HG03558 (cell line): ENCODE results near the gene BNIP1.
"Not testable (repeated sequence)": the region's sequence is repeated elsewhere in the genome, so short reads cannot be mapped to it uniquely, and the experiment has no call there.

Experiments used
- ATAC-seq: cut with Tn5 transposase; IDR thresholded peaks from one replicate; pipeline ENCODE4 v1.9.1; 2021; ENCODE audit warnings: moderate number of reproducible peaks; ENCODE audit not compliant: unreplicated experiment; ENCODE audit errors: extremely low read depth

BNIP1 gene

GRCh38 chr5:173144200-173145176, at the start of gene BNIP1:
Gene BNIP1 (plus strand): TSS chr5:173144531. CDS start chr5:173144546, 15 bp downstream.
- peak; percentile 79 for ATAC-seq

- ATAC-seq: no peak
Measured at GRCh38 chr5:173098787-173099186, 45.5 kb upstream of the BNIP1 start.

- no peak for ATAC-seq
Measured at GRCh38 chr5:173099461-173099860, 44.9 kb upstream of the BNIP1 start.

DNA sequence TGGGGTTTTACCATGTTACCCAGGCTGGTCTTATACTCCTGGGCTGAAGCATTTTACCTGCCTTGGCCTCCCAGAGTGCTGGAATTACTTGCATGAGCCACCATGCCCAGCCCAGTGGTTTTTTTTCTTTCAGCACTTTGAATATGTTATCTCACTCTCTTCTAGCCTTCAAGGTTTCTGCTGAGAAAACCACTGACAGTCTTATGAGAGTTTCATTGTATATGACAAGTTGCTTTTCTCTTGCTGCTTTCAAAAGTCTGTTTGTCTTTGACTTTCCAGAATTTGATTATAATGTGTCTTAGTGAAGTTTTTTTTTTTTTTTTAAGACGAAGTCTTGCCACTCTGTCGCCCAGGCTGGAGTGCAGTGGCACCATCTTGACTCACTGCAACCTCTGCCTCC, 43.1 kb upstream of the BNIP1 start:
- ATAC-seq: no peak

- ATAC-seq: no peak
Measured at GRCh38 chr5:173103411-173103810, 40.9 kb upstream of the BNIP1 start.

DNA sequence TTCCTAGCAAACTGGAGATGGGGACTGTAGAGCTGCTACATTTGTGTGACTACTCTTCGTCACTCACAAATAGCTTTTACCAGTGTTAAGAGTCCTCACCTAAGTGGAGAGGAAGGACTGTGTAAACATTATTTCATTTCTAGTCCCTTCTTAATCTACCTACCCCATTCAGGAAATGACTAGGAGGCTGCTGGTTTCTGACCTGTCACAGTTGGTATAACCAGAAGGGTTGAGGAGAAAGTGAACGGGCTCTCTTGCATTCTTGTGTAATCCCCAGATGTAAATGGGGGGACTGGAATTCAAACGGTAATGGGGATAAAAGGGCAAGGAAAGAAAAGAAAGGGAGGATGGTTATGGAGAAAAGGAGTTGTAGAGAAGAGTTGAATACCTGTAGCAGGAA, 35.4 kb upstream of the BNIP1 start:
- no peak for ATAC-seq

GRCh38 chr5:173114536-173114935, 29.8 kb upstream of the BNIP1 start:
- no peak for ATAC-seq

DNA sequence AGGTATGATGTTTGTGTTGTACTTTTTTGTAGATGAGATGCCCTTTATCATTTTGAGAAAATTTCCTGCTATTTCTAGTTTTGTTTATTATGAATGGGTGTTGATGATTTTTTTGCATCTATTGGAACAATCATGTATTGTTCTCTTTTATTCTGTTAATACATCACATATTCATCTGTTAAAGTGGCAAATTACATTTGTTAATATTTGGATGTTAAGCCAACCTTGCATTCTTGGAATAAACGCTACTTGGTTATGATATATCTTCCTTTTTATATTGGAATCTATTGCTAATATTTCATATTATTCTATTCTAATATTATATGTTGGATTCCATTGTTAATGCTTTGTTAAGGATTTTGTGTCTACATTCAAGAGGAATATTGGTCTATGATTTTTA, 24.6 kb upstream of the BNIP1 start:
- ATAC-seq: no peak

DNA sequence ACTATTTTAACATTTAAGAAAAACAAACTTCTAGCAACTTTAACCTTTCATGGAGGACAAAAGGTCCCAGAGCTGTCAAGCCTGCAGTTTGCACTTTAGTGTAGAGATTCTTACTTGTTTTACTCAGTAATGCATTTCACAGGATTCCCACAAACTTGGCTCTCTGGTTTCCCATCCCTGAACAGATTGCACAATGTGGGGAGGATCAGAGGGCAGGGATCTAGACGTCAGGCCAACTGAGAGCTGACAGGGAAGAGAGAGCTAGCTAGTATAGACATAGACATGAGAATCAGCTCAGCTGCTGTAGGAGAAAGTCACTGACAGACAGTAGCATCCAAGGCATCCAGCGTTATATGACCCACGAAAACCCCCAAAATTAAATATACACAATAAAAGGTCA, 20.9 kb upstream of the BNIP1 start:
- ATAC-seq: no peak

GRCh38 chr5:173132166-173132565, 12.2 kb upstream of the BNIP1 start:
- not testable (repeated sequence) for ATAC-seq

DNA sequence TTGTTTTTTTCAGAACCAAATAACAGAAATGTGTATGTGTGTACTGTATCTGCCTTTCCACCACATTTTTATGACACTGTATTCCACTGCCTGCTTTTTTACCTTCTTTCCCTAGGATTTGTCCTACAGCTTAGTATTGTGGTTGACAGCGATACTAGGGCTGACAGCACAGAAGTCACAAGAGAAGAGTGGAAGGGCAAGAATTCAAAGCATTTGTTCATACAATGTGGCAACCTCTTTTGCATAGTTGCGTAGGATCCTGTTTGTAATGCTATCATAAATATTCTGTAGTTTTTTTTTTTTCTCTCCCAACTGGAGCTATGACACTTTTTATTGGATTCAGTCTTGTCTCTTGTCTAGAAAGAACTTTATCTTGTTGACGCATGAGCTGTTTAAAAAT, 5.6 kb upstream of the BNIP1 start:
- no peak for ATAC-seq

- no peak for ATAC-seq
Measured at GRCh38 chr5:173139631-173140030, 4.7 kb upstream of the BNIP1 start.

GRCh38 chr5:173140769-173141168, 3.6 kb upstream of the BNIP1 start:
- ATAC-seq: no peak

DNA sequence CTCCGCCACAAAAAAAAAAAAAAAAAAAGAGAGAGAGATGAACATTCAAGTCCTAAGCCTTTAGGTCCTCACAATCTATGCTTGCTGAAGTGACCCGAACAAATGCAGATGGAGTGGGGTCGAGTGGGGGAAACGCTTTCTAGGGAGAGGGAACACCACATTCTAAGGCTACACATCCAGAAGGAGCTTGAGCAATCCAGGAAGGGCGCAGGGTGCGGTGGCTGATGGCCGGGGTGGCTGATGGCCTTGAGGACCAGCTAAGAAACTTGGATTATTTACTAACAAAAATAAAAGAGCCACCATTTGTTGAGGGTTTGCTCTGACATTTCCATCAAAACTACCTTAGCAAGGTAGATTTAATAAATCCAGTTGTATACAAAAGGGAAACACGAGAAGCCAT, 764 bp upstream of the BNIP1 start:
- no peak for ATAC-seq

DNA sequence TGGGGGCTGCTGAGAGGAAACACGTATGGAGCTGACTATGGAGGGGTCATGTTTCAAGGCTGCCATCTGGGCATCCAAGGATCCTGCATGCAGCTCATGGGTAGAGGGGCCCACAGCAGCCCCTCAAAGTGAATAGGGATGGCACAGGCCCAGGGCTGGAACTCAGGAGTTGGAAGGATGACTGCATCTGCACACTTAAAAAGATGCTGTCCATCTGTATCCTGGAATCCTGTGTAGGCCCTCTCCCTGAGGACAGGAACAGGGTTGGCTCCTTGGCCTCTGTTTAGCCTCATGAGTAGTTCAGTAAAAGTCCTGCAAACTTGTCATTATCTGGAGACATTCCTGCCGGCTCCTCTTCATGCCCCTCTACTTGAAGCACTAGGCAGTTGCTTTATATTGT, 4.0 kb downstream of the BNIP1 start:
- no peak for ATAC-seq

GRCh38 chr5:173152547-173152946, 8.2 kb downstream of the BNIP1 start:
- no peak for ATAC-seq

GRCh38 chr5:173153842-173154241, 9.5 kb downstream of the BNIP1 start:
- ATAC-seq: no peak

DNA sequence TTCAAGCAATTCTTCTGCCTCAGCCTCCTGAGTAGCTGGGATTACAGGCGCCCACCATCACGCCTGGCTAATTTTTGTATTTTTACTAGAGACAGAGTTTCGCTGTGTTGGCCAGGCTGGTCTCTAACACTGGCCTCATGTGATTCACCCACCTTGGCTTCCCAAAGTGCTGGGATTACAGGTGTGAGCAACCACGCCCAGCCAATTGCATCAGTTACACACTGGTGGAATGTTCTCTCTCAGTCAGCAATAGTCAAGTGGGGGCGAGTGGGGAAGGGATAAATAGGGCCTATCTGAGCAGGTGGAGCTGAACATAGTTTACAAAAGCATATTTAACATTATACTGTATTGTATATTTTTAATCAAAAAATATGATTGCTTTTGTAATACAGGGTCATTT, 10.3 kb downstream of the BNIP1 start:
- not testable (repeated sequence) for ATAC-seq

DNA sequence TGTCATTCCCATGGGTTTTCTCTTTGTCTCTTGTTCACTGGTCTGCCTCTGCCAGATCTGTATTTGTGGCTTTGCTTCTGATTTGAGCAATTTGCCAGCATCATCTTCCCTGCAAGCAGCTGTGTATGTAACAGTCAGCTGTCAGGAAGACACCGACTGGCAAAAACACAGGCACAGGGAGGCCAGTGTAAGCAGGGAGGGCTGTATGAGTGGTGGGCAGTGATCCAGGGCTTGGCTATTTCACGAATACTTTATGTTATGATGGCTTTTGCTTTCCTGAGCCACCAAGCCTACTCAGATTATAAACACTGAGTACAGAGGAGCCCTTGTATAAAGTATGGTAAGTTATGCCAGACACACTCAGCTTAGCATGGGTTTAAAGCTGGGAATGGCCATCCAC, 11.6 kb downstream of the BNIP1 start:
- no peak for ATAC-seq

DNA sequence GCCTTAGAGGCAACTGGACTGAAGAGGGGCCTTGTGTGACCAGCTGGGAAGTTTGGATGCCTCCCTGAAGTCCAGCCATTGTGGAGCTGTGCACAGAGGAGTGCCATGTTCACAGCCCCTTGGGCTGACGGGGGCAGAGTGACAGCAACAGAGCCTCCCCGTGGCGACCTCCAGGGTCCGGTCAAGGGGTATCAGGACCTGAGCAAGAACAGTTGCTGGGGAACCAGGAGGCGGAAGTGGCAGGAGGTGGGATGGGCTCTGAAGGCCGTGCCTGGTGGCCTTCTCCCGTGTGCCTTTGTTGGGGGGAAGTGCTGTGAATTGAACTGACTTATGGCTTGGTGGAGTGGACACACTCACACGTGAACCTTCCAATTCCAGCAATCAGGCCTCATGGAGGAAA, 14.0 kb downstream of the BNIP1 start:
- no peak for ATAC-seq

DNA sequence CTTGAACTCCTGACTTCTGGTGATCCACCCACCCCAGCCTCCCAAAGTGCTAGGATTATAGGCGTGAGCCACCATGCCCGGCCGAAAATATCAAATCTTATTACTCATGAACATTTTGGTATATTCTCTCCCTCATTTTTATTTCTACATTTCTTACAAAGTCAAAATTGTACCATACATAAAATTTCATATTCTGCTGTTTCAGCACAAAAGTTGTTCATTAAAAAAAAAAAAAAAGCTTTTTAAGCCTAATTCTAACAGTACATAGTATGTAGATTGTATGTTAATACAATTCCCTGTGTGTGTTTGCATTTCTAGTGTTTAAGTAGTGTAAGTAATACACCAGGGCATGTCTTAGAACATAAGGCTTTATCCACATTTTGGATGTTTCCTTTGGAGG, 14.9 kb downstream of the BNIP1 start:
- ATAC-seq: no peak

DNA sequence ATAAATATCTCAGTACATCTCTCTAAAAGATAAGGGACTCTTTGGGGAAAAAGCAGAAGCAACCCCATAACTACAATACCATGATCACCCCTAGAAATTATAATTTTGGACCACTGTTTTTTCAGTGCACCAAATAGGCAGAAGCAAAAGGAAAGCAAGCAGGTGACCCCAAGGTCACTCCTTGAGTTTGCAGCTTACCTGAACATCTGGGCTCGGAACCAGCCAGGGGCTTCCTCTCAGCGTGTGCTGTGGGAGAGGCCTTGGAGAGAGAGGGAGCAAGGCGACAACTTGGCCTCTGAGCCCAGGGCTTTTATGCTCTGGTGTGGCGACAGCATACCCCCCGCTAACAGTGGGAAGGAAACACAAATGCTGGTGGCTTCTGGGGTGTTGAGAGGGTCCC, 16.8 kb downstream of the BNIP1 start:
- ATAC-seq: no peak
